Measurements from ENCODE around the gene PDGFRA. TPM values are rescaled to one million over a fixed set of nuclear protein-coding genes. Genes with fewer than 3 reads are reported as not detected.
A peak's percentile ranks its signal among the peaks of the same experiment; 100 is the strongest.
"Not testable (repeated sequence)": the region's sequence is repeated elsewhere in the genome, so short reads cannot be mapped to it uniquely, and the experiment has no call there.

PDGFRA gene
- total RNA-seq, 2 donors from 2014 or later: 0.50 to 0.56 TPM

- ATAC-seq (replicated peaks): no peak
- no peak overlapping the region for H3K27ac Mint-ChIP-seq
- no peaks in the 10 kb centered on the region for H3K9me3 Mint-ChIP-seq
- no peaks in the 10 kb centered on the region for H3K36me3 Mint-ChIP-seq (ENCODE audit: low read depth)
- H3K27me3 Mint-ChIP-seq: peaks cover 15% of the 10 kb centered on the region
- no peak overlapping the region for H3K4me3 Mint-ChIP-seq
- H3K4me1 Mint-ChIP-seq: no peaks in the 10 kb centered on the region
These were observed 61.9 kb downstream of the PDGFRA start for GRCh38 chr4:54290980-54291379.

- Mint-ChIP-seq H3K4me3 (no peak overlapping the region), H3K27me3 (peaks cover 15% of the 10 kb centered on the region), H3K4me1 (no peaks in the 10 kb centered on the region), H3K36me3 (ENCODE audit: low read depth) (no peaks in the 10 kb centered on the region), H3K27ac (no peak overlapping the region), H3K9me3 (peaks cover 6% of the 10 kb centered on the region)
- no peak for ATAC-seq (replicated peaks)
These were observed 67.6 kb downstream of the PDGFRA start for GRCh38 chr4:54296548-54297203.

- Mint-ChIP-seq H3K27me3 (peaks cover 24% of the 10 kb centered on the region), H3K27ac (no peak overlapping the region), H3K9me3 (peaks cover 5% of the 10 kb centered on the region), H3K4me1 (no peaks in the 10 kb centered on the region), H3K4me3 (no peak overlapping the region), H3K36me3 (ENCODE audit: low read depth) (no peaks in the 10 kb centered on the region)
- ATAC-seq (replicated peaks): no peak
These were observed 79.0 kb downstream of the PDGFRA start for GRCh38 chr4:54308110-54308509.

- Mint-ChIP-seq H3K36me3 (ENCODE audit: low read depth) (no peaks in the 10 kb centered on the region), H3K9me3 (peaks cover 3% of the 10 kb centered on the region), H3K4me3 (no peak overlapping the region), H3K4me1 (peaks cover 11% of the 10 kb centered on the region), H3K27ac (peak overlapping the region; percentile 13), H3K27me3 (peaks cover 19% of the 10 kb centered on the region)
- peak; percentile 89 for ATAC-seq (replicated peaks)
These were observed 86.8 kb downstream of the PDGFRA start for GRCh38 chr4:54315561-54316538.

- no peak for ATAC-seq (replicated peaks)
- Mint-ChIP-seq H3K27me3 (peaks cover 12% of the 10 kb centered on the region), H3K36me3 (ENCODE audit: low read depth) (no peaks in the 10 kb centered on the region), H3K4me3 (no peak overlapping the region), H3K9me3 (peaks cover 3% of the 10 kb centered on the region), H3K27ac (no peak overlapping the region), H3K4me1 (peaks cover 11% of the 10 kb centered on the region)
These were observed 88.6 kb downstream of the PDGFRA start for GRCh38 chr4:54317690-54318089.

- H3K27me3 Mint-ChIP-seq: peaks cover 9% of the 10 kb centered on the region
- no peak overlapping the region for H3K27ac Mint-ChIP-seq
- no peak overlapping the region for H3K4me3 Mint-ChIP-seq
- peaks cover 3% of the 10 kb centered on the region for H3K9me3 Mint-ChIP-seq
- peaks cover 11% of the 10 kb centered on the region for H3K4me1 Mint-ChIP-seq
- no peaks in the 10 kb centered on the region for H3K36me3 Mint-ChIP-seq (ENCODE audit: low read depth)
- no peak for ATAC-seq (replicated peaks)
These were observed 89.8 kb downstream of the PDGFRA start for GRCh38 chr4:54318904-54319303.

- Mint-ChIP-seq H3K36me3 (ENCODE audit: low read depth) (no peaks in the 10 kb centered on the region), H3K4me3 (no peak overlapping the region), H3K27ac (no peak overlapping the region), H3K4me1 (peaks cover 3% of the 10 kb centered on the region), H3K27me3 (no peaks in the 10 kb centered on the region), H3K9me3 (no peaks in the 10 kb centered on the region)
- ATAC-seq (replicated peaks): no peak
These were observed 92.0 kb downstream of the PDGFRA start for GRCh38 chr4:54320826-54321685.

GRCh38 chr4:54322818-54323417 lies 93.8 kb downstream of the PDGFRA start:
- H3K4me3 Mint-ChIP-seq: no peak overlapping the region
- H3K27ac Mint-ChIP-seq: no peak overlapping the region

GRCh38 chr4:54330896-54331295 lies 101.8 kb downstream of the PDGFRA start:
- peaks cover 5% of the 10 kb centered on the region for H3K27me3 Mint-ChIP-seq
- no peaks in the 10 kb centered on the region for H3K9me3 Mint-ChIP-seq

More at GRCh38 chr4:54322818-54323417, 93.8 kb downstream of the PDGFRA start:
- ATAC-seq (replicated peaks): peak; percentile 64
- H3K36me3 Mint-ChIP-seq (ENCODE audit: low read depth): no peaks in the 10 kb centered on the region
- H3K4me1 Mint-ChIP-seq: no peaks in the 10 kb centered on the region
- no peaks in the 10 kb centered on the region for H3K27me3 Mint-ChIP-seq
- H3K9me3 Mint-ChIP-seq: no peaks in the 10 kb centered on the region

GRCh38 chr4:54332542-54332941 lies 103.4 kb downstream of the PDGFRA start:
- Mint-ChIP-seq H3K4me3 (no peak overlapping the region), H3K36me3 (ENCODE audit: low read depth) (no peaks in the 10 kb centered on the region), H3K9me3 (no peaks in the 10 kb centered on the region), H3K27ac (no peak overlapping the region), H3K4me1 (no peaks in the 10 kb centered on the region), H3K27me3 (peaks cover 9% of the 10 kb centered on the region)
- ATAC-seq (replicated peaks): no peak

More at GRCh38 chr4:54330896-54331295, 101.8 kb downstream of the PDGFRA start:
- H3K4me3 Mint-ChIP-seq: no peak overlapping the region
- no peak overlapping the region for H3K27ac Mint-ChIP-seq
- ATAC-seq (replicated peaks): no peak
- no peaks in the 10 kb centered on the region for H3K36me3 Mint-ChIP-seq (ENCODE audit: low read depth)
- H3K4me1 Mint-ChIP-seq: no peaks in the 10 kb centered on the region

GRCh38 chr4:54333657-54334056 lies 104.6 kb downstream of the PDGFRA start:
- Mint-ChIP-seq H3K9me3 (no peaks in the 10 kb centered on the region), H3K36me3 (ENCODE audit: low read depth) (no peaks in the 10 kb centered on the region), H3K27me3 (peaks cover 9% of the 10 kb centered on the region), H3K4me3 (no peak overlapping the region), H3K4me1 (no peaks in the 10 kb centered on the region), H3K27ac (no peak overlapping the region)
- no peak for ATAC-seq (replicated peaks)

GRCh38 chr4:54334769-54335168 lies 105.7 kb downstream of the PDGFRA start:
- not testable (repeated sequence) for H3K4me1 Mint-ChIP-seq; H3K4me3 Mint-ChIP-seq; H3K36me3 Mint-ChIP-seq (ENCODE audit: low read depth); H3K27ac Mint-ChIP-seq; H3K27me3 Mint-ChIP-seq; ATAC-seq (replicated peaks); H3K9me3 Mint-ChIP-seq

GRCh38 chr4:54337009-54337408 lies 107.9 kb downstream of the PDGFRA start:
- H3K4me1 Mint-ChIP-seq: no peaks in the 10 kb centered on the region
- H3K27ac Mint-ChIP-seq: no peak overlapping the region
- H3K27me3 Mint-ChIP-seq: peaks cover 9% of the 10 kb centered on the region
- H3K36me3 Mint-ChIP-seq (ENCODE audit: low read depth): no peaks in the 10 kb centered on the region
- no peak overlapping the region for H3K4me3 Mint-ChIP-seq
- H3K9me3 Mint-ChIP-seq: no peaks in the 10 kb centered on the region
- ATAC-seq (replicated peaks): no peak

- H3K27ac Mint-ChIP-seq; H3K27me3 Mint-ChIP-seq; H3K9me3 Mint-ChIP-seq; H3K4me1 Mint-ChIP-seq; H3K4me3 Mint-ChIP-seq; ATAC-seq (replicated peaks); H3K36me3 Mint-ChIP-seq (ENCODE audit: low read depth): not testable (repeated sequence)
These were observed 113.0 kb downstream of the PDGFRA start for GRCh38 chr4:54342067-54342466.
